K562 (cell line): ENCODE data around the gene NENF. TPM values are rescaled to one million over a fixed set of nuclear protein-coding genes. Genes with fewer than 3 reads are reported as not detected.

ENCODE experiments used
- CBFB ChIP-seq: sonication (generic); formaldehyde crosslinking; IDR thresholded peaks from 2 replicates; pipeline ENCODE4 v1.4.0; 2020; ENCODE audit warnings: mild to moderate bottlenecking, missing genetic modification reagents
- DACH1 ChIP-seq: fragments of 450-650 bp; IDR thresholded peaks from 2 replicates; pipeline ENCODE4 v1.6.1; 2018; ENCODE audit not compliant: partially characterized antibody
- DMBX1 ChIP-seq: fragments of 250-450 bp; sonication (Bioruptor Pico); IDR thresholded peaks from 2 replicates; pipeline ENCODE4 v1.8.0; 2022; ENCODE audit warnings: inconsistent platforms, mild to moderate bottlenecking, moderate library complexity, borderline replicate concordance
- EGR1 ChIP-seq: fragments of 450-650 bp; conservative IDR thresholded peaks from 2 replicates; pipeline ENCODE4 v1.6.1; 2017; ENCODE audit warnings: mild to moderate bottlenecking
- GTF2F1 ChIP-seq: IDR thresholded peaks from 2 replicates; pipeline ENCODE4 v1.6.1; 2011; ENCODE audit warnings: low read depth, low read length, improper control_type of control experiment
- HIVEP1 ChIP-seq: fragments of 250-450 bp; sonication (Bioruptor Pico); IDR thresholded peaks from 2 replicates; pipeline ENCODE4 v1.4.0; 2020; ENCODE audit warnings: mild to moderate bottlenecking
- HNRNPL ChIP-seq: fragments of 200-400 bp; formaldehyde crosslinking; IDR thresholded peaks from 2 replicates; pipeline ENCODE4 v1.6.1; 2017; ENCODE audit warnings: low read depth, mild to moderate bottlenecking, low read length
- KAT8 ChIP-seq: fragments of 450-650 bp; IDR thresholded peaks from 2 replicates; pipeline ENCODE4 v1.6.1; 2016; ENCODE audit warnings: low read depth, mild to moderate bottlenecking
- MXI1 ChIP-seq: IDR thresholded peaks from 2 replicates; pipeline ENCODE4 v1.6.1; 2011; ENCODE audit warnings: low read depth, mild to moderate bottlenecking, improper control_type of control experiment, low read length
- RAD21 ChIP-seq, 2 experiments: fragments of 250-450 bp in 1 of 2; fragments of 450-650 bp in 1 of 2; sonication (Bioruptor Pico) in 1 of 2; formaldehyde crosslinking in 1 of 2; IDR thresholded peaks in 1 of 2; conservative IDR thresholded peaks in 1 of 2; 2 replicates each; pipeline versions ENCODE4 v1.4.0 to v1.8.0; 2020 to 2022; ENCODE audit warnings: mild to moderate bottlenecking in 2 of 2, moderate library complexity in 1 of 2
- SMARCA5 ChIP-seq: fragments of 450-650 bp; IDR thresholded peaks from 2 replicates; pipeline ENCODE4 v1.6.1; 2016
- SOX6 ChIP-seq: fragments of 450-650 bp; IDR thresholded peaks from 2 replicates; pipeline ENCODE4 v1.6.1; 2014; ENCODE audit warnings: mild to moderate bottlenecking
- TRIM28 ChIP-seq: fragments of 450-650 bp; IDR thresholded peaks from 2 replicates; pipeline ENCODE4 v1.6.1; 2017
- ZKSCAN3 ChIP-seq: fragments of 250-450 bp; sonication (Bioruptor Pico); IDR thresholded peaks from 2 replicates; pipeline ENCODE4 v1.4.0; 2020
- ZNF121 ChIP-seq: sonication (generic); formaldehyde crosslinking; conservative IDR thresholded peaks from 2 replicates; pipeline ENCODE4 v1.8.0; 2022; ENCODE audit warnings: missing genetic modification reagents
- ZNF165 ChIP-seq: fragments of 250-450 bp; sonication (Bioruptor Pico); IDR thresholded peaks from 2 replicates; pipeline ENCODE4 v1.4.0; 2020; ENCODE audit warnings: borderline replicate concordance
- ZNF561 ChIP-seq: fragments of 450-650 bp; formaldehyde crosslinking; conservative IDR thresholded peaks from 2 replicates; pipeline ENCODE4 v1.4.0; 2020; ENCODE audit warnings: mild to moderate bottlenecking, moderate library complexity
- ZNF586 ChIP-seq: fragments of 450-650 bp; formaldehyde crosslinking; conservative IDR thresholded peaks from 2 replicates; pipeline ENCODE4 v1.4.0; 2020; ENCODE audit warnings: mild to moderate bottlenecking, moderate library complexity
- ZNF589 ChIP-seq: fragments of 200-800 bp; sonication (Bioruptor generic); IDR thresholded peaks from 2 replicates; pipeline ENCODE4 v1.6.1; 2016; ENCODE audit warnings: low read depth, missing genetic modification characterization, missing compliant biosample characterization
- ZNF592 ChIP-seq: fragments of 450-650 bp; IDR thresholded peaks from 2 replicates; pipeline ENCODE4 v1.6.1; 2017; ENCODE audit warnings: antibody characterized with exemption, mild to moderate bottlenecking
- ZNF707 ChIP-seq: fragments of 250-450 bp; sonication (Bioruptor Pico); conservative IDR thresholded peaks from 2 replicates; pipeline ENCODE4 v1.8.0; 2022; ENCODE audit warnings: inconsistent platforms, mild to moderate bottlenecking, moderate library complexity
- polyA plus RNA-seq, 8 experiments: library from polyadenylated mRNA; depleted of rRNA in 4 of 8; stranded (reverse) in 5 of 8; unstranded in 3 of 8; fragments of >200 nt; fragmentation: Nextera tagmentation in 2 of 8; fragmentation: Illumina TruSeq in 1 of 8; extraction: Ambion mirVana in 2 of 8; extraction: Trizol in 1 of 8; gene quantifications; 2 replicates each; pipeline versions ENCODE4 v1.2.1 to v1.2.3, GENCODE V29; 2011 to 2014; ENCODE audit warnings: inconsistent platforms in 1 of 8, missing spikeins in 1 of 8
- total RNA-seq, 7 experiments: library from RNA; depleted of rRNA in 6 of 7; stranded (reverse); fragments of >200 nt in 6 of 7; fragmentation: Illumina TruSeq in 2 of 7; extraction: Trizol in 2 of 7; gene quantifications; 2 replicates each; pipeline versions ENCODE4 v1.2.1 to v1.2.3, GENCODE V29; 2011 to 2021; ENCODE audit warnings: low replicate concordance in 1 of 7
- TF ChIP-seq, protein P1 (sequence below): fragments of 250-450 bp; sonication (Bioruptor Pico); IDR thresholded peaks from 2 replicates; pipeline ENCODE4 v1.9.0; 2021; ENCODE audit warnings: mild to moderate bottlenecking, inconsistent platforms
- TF ChIP-seq, protein P2 (sequence below): fragments of 250-450 bp; sonication (Bioruptor Pico); IDR thresholded peaks from 2 replicates; pipeline ENCODE4 v1.5.0; 2020; ENCODE audit warnings: mild to moderate bottlenecking

NENF gene
- total and polyA plus RNA-seq, 9 of the 15 experiments (the other 6 are each of a cell fraction or from before 2014, with no cell fraction given), result 6.1 to 100 (median 72.8) TPM

GRCh38 chr1:212438831-212439237, 6.1 kb downstream of the NENF start (continued):
- no peak for TF ChIP-seq ZNF707
- no peak for TF ChIP-seq EGR1
- TF ChIP-seq, protein P1, sequence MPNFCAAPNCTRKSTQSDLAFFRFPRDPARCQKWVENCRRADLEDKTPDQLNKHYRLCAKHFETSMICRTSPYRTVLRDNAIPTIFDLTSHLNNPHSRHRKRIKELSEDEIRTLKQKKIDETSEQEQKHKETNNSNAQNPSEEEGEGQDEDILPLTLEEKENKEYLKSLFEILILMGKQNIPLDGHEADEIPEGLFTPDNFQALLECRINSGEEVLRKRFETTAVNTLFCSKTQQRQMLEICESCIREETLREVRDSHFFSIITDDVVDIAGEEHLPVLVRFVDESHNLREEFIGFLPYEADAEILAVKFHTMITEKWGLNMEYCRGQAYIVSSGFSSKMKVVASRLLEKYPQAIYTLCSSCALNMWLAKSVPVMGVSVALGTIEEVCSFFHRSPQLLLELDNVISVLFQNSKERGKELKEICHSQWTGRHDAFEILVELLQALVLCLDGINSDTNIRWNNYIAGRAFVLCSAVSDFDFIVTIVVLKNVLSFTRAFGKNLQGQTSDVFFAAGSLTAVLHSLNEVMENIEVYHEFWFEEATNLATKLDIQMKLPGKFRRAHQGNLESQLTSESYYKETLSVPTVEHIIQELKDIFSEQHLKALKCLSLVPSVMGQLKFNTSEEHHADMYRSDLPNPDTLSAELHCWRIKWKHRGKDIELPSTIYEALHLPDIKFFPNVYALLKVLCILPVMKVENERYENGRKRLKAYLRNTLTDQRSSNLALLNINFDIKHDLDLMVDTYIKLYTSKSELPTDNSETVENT (CRISPR knock-in tag), result no peak
- no peak for TF ChIP-seq GTF2F1
- TF ChIP-seq SMARCA5, result no peak
- no peak for TF ChIP-seq DMBX1 (CRISPR knock-in tag)
- no peak for TF ChIP-seq RAD21 (CRISPR knock-in tag; conservative IDR thresholded peaks at IDR 0.05 in 1 of 2, IDR thresholded peaks at IDR 0.05 in 1 of 2)
- TF ChIP-seq MXI1, result no peak
- TF ChIP-seq, protein P2, sequence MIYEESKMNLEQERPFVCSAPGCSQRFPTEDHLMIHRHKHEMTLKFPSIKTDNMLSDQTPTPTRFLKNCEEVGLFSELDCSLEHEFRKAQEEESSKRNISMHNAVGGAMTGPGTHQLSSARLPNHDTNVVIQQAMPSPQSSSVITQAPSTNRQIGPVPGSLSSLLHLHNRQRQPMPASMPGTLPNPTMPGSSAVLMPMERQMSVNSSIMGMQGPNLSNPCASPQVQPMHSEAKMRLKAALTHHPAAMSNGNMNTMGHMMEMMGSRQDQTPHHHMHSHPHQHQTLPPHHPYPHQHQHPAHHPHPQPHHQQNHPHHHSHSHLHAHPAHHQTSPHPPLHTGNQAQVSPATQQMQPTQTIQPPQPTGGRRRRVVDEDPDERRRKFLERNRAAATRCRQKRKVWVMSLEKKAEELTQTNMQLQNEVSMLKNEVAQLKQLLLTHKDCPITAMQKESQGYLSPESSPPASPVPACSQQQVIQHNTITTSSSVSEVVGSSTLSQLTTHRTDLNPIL (CRISPR knock-in tag), result no peak
- TF ChIP-seq HIVEP1, result no peak
- TF ChIP-seq ZNF121 (CRISPR knock-in tag), result no peak
- TF ChIP-seq DACH1, result no peak
- no peak for TF ChIP-seq ZNF561 (CRISPR knock-in tag)
- TF ChIP-seq ZKSCAN3 (CRISPR knock-in tag), result no peak
- TF ChIP-seq HNRNPL, result no peak
- TF ChIP-seq CBFB (CRISPR knock-in tag), result no peak
- TF ChIP-seq TRIM28, result no peak
- no peak for TF ChIP-seq ZNF589 (CRISPR knock-in tag)
- no peak for TF ChIP-seq KAT8
- no peak for TF ChIP-seq ZNF586 (CRISPR knock-in tag)
- TF ChIP-seq ZNF592, result no peak
- no peak for TF ChIP-seq ZNF165
- peak; percentile 71 for TF ChIP-seq SOX6
